CD4-positive, alpha-beta T cell treated with Interleukin-1 beta for 1 hour (primary cell): ENCODE results near the gene PHPT1.
A peak's percentile ranks its signal among the peaks of the same experiment; 100 is the strongest.
"Not testable (repeated sequence)": the region's sequence is repeated elsewhere in the genome, so short reads cannot be mapped to it uniquely, and the experiment has no call there.

Source experiments
- DNase-seq, 2 donors: peaks; one replicate each; pipeline ENCODE4 v3.0.0-alpha.2; 2020 to 2022

Gene PHPT1

GRCh38 chr9:136861874-136862457 lies 12.8 kb downstream of the PHPT1 start:
- no peak for DNase-seq

GRCh38 chr9:136862849-136863622 lies 13.8 kb downstream of the PHPT1 start:
- no peak for DNase-seq

- no peak for DNase-seq
Measured at GRCh38 chr9:136863623-136864273, 14.5 kb downstream of the PHPT1 start.

GRCh38 chr9:136865041-136865767 lies 16.0 kb downstream of the PHPT1 start:
- DNase-seq: no peak

GRCh38 chr9:136865768-136866103 lies 16.5 kb downstream of the PHPT1 start:
- no peak for DNase-seq

GRCh38 chr9:136866898-136867421 lies 17.8 kb downstream of the PHPT1 start:
- DNase-seq: not testable (repeated sequence)

GRCh38 chr9:136867480-136867879 lies 18.3 kb downstream of the PHPT1 start:
- DNase-seq: no peak

- DNase-seq: no peak
Measured at GRCh38 chr9:136867917-136868316, 18.7 kb downstream of the PHPT1 start.

- no peak for DNase-seq
Measured at GRCh38 chr9:136868644-136869043, 19.4 kb downstream of the PHPT1 start.

- DNase-seq: not testable (repeated sequence)
Measured at GRCh38 chr9:136869611-136870010, 20.4 kb downstream of the PHPT1 start.

GRCh38 chr9:136875155-136875554 lies 25.9 kb downstream of the PHPT1 start:
- DNase-seq: no peak

- DNase-seq: no peak
Measured at GRCh38 chr9:136876476-136876875, 27.3 kb downstream of the PHPT1 start.

GRCh38 chr9:136880651-136881050 lies 31.4 kb downstream of the PHPT1 start:
- DNase-seq: no peak

- DNase-seq: peak in 1 of 2 donors; percentile 29
Measured at GRCh38 chr9:136881691-136882108, 32.5 kb downstream of the PHPT1 start.

- DNase-seq: peak; percentile 86 to 90
Measured at GRCh38 chr9:136882109-136882946, 33.1 kb downstream of the PHPT1 start.

GRCh38 chr9:136882947-136883283 lies 33.7 kb downstream of the PHPT1 start:
- DNase-seq: not testable (repeated sequence)

- DNase-seq: not testable (repeated sequence)
Measured at GRCh38 chr9:136883670-136884069, 34.5 kb downstream of the PHPT1 start.

- DNase-seq: peak; percentile 98
Measured at GRCh38 chr9:136885950-136886578, 36.9 kb downstream of the PHPT1 start, which contains the start of gene TRAF2. TSS of gene TRAF2 (plus strand) at chr9:136886516. CDS start at chr9:136898741, 12,225 bp downstream.

GRCh38 chr9:136886610-136887597 lies 37.7 kb downstream of the PHPT1 start:
- peak; percentile 29 to 33 for DNase-seq

GRCh38 chr9:136888454-136888853 lies 39.2 kb downstream of the PHPT1 start:
- DNase-seq: no peak
